Mucosa of descending colon (tissue), 3 donors: ENCODE measurements around the gene MRPS6. TPM values are rescaled to one million over a fixed set of nuclear protein-coding genes. Genes with fewer than 3 reads are reported as not detected.

Source experiments
- ATAC-seq: fragments of 200-7000 bp; cut with Tn5 transposase; one replicate; pipeline ENCODE4 v1.9.1; 2020; ENCODE audit warnings: mild to moderate bottlenecking, moderate library complexity
- DNase-seq, 3 donors: peaks; one replicate each; pipeline ENCODE4 v3.0.0-alpha.2; 2020
- H3K36me3 ChIP-seq: fragments of 200-600 bp; one replicate; pipeline ENCODE4 v1.8.0; 2021; ENCODE audit warnings: low read depth, mild to moderate bottlenecking
- H3K4me1 ChIP-seq: fragments of 200-600 bp; one replicate; pipeline ENCODE4 v1.8.0; 2021; ENCODE audit warnings: low read depth, mild to moderate bottlenecking
- H3K4me3 ChIP-seq: fragments of 200-600 bp; one replicate; pipeline ENCODE4 v1.8.0; 2021; ENCODE audit warnings: mild to moderate bottlenecking
- H3K9me3 ChIP-seq: fragments of 200-600 bp; one replicate; pipeline ENCODE4 v1.8.0; 2021; ENCODE audit warnings: mild to moderate bottlenecking
- intact Hi-C, 2 donors: fragments of 100-400 bp; cut with DNase I in 1 of 2; cut with micrococcal nuclease in 1 of 2; formaldehyde crosslinking; loops; one replicate each; pipeline versions ENCODE4 v1.11.0 to v1.11.1; 2022; cut with DNase I, micrococcal nuclease
- total RNA-seq, 3 donors: library from RNA; stranded (reverse); fragmentation: NEBNext Ultra II Directional in 2 of 3; extraction: Animal tissue kit (Norgen Biotek cat#: 25700) in 2 of 3; gene quantifications; one replicate each; pipeline versions ENCODE4 v1.2.1 to v1.2.4, GENCODE V29; 2021 to 2023
- TF ChIP-seq, protein P1 (sequence below): fragments of 200-600 bp; IDR thresholded peaks from one replicate; pipeline ENCODE4 v1.8.0; 2022; ENCODE audit warnings: antibody characterized with exemption, mild to moderate bottlenecking
- donor health status: DM: no; HTN: no; CAD: no; lungs with moderate emphysema.
- donor health status: DM: no; HTN: no; CAD: no.
- donor health status: DM: no; HTN: yes; CAD: no.

Gene MRPS6
- total RNA-seq, 3 donors from 2014 or later, result 38.7 to 102 (median 42.6) TPM

DNA sequence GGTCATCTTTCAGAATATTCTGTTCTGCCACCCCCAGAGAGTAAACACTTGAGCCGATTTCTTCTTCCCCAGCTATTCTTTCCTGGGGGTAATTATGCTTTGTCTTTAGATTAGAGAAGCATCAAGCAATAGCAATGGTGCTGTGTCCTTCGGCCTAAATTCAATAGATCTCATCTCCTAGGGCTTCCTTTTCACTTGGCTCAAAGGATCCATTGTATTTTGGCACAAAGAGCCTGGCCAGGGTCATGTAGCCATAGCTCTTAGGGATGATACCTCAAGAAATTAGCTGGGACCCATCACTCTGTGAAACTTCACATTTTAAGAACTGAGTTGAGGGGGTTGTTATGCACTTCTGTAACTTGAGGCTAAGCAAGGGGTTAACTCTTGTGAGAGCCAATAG, 27.0 kb downstream of the MRPS6 start:
- Histone ChIP-seq H3K4me1 (no peaks in the 10 kb centered on the region), H3K9me3 (no peaks in the 10 kb centered on the region), H3K4me3 (no peak overlapping the region), H3K36me3 (no peaks in the 10 kb centered on the region)
- DNase-seq (no peak), ATAC-seq (no peak)
- TF ChIP-seq, protein P1, sequence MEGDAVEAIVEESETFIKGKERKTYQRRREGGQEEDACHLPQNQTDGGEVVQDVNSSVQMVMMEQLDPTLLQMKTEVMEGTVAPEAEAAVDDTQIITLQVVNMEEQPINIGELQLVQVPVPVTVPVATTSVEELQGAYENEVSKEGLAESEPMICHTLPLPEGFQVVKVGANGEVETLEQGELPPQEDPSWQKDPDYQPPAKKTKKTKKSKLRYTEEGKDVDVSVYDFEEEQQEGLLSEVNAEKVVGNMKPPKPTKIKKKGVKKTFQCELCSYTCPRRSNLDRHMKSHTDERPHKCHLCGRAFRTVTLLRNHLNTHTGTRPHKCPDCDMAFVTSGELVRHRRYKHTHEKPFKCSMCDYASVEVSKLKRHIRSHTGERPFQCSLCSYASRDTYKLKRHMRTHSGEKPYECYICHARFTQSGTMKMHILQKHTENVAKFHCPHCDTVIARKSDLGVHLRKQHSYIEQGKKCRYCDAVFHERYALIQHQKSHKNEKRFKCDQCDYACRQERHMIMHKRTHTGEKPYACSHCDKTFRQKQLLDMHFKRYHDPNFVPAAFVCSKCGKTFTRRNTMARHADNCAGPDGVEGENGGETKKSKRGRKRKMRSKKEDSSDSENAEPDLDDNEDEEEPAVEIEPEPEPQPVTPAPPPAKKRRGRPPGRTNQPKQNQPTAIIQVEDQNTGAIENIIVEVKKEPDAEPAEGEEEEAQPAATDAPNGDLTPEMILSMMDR, result no peak
- intact Hi-C loops, result no loop called here

DNA sequence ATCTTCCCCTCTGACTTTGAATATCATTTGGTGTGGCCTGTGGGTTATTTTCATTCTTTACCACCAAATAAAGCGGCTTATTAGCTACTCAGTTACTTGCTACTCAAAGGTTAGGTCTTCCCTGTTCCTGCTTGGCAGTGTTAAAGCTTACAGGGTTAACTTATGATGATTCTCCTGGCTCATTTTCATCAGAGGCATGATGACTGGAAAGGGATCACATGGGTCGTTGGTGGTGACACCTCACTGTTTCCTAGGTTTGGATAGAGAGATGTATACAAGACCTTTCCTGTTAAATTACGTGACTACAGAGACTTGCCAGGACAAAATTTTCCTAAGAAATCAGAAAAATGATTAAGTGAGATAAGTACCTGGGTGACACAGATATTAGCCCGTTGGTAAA, 27.4 kb downstream of the MRPS6 start:
- TF ChIP-seq, protein P1, result no peak
- DNase-seq (no peak), ATAC-seq (no peak)
- Histone ChIP-seq H3K36me3 (no peaks in the 10 kb centered on the region), H3K4me3 (no peak overlapping the region), H3K4me1 (no peaks in the 10 kb centered on the region), H3K9me3 (no peaks in the 10 kb centered on the region)
- intact Hi-C loops, result no loop called here

DNA sequence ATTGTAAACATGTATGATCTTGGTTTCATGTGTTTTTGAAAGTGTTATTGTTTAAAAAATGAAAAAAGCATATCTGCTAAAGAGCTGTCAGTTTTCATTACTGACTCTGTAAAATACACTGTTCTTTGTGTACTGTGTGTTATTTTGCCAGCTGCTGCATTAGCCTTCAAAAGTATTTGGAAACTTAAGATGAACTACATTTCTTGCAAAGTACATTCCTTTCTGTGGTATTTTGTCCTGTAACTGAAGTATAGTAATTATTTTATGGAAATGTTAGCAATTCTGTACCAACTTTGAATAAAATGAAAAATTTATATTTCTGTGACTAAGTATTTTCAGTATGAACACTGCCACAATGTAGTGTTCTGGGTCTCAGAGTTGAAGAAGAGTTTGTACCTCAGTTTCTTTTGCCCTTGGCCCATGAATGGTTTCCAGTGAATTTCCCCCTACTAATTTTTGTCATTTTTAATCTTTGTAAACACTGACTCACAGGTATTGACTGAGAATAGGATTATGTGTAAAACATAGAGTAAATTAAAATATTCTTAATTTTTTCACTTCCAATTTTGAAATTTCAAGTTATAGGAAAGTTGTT, 32.7 kb downstream of the MRPS6 start:
- H3K36me3 ChIP-seq, result no peaks in the 10 kb centered on the region
- no peak for ATAC-seq
- DNase-seq, result no peak
- TF ChIP-seq, protein P1, result no peak
- no peaks in the 10 kb centered on the region for H3K9me3 ChIP-seq
- H3K4me1 ChIP-seq, result no peaks in the 10 kb centered on the region
- no peak overlapping the region for H3K4me3 ChIP-seq
- intact Hi-C loops, result no loop called here

DNA sequence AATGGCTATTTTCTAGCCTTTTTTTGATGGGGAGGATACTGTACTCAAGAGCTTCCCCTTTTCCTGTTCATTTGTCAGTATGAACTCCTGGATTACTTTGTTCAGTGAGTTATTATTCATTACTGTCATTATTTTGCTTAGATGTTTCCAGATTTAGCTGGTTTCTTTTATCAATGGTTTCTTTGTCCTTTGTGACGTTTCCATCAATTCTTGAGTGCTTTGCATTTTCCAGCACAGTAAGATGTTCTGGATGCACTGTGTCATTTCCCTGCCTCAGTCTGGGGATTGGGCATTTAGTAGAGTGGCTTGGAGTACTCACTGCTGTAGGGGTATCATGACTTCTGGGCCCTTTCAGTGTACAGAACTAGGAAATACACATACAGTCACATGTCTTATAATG, 34.2 kb downstream of the MRPS6 start:
- H3K4me1 ChIP-seq, result no peaks in the 10 kb centered on the region
- H3K36me3 ChIP-seq, result no peaks in the 10 kb centered on the region
- no peaks in the 10 kb centered on the region for H3K9me3 ChIP-seq
- intact Hi-C loops, result no loop called here
- H3K4me3 ChIP-seq, result no peak overlapping the region
- TF ChIP-seq, protein P1, result no peak
- ATAC-seq, result no peak
- no peak for DNase-seq

DNA sequence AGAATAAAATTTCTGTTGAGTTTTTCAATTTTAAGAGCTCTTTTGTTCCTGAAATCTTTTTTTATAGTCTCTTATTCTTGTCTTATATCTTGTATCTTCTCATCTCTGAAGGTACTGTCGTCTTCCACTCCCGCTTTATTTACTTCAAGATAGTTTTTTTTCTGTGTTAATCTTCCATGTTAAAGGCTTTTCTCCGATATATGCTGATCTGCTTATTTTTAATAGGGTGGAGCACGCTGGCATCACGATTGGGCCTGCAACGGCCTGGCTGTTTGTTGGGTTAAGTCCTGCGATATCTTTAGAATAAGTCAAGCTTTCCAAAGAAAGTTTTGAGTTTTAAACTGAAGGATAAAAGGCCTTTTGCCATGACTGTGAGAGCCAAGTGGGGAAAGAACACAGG, 35.7 kb downstream of the MRPS6 start:
- Histone ChIP-seq H3K9me3 (no peaks in the 10 kb centered on the region), H3K36me3 (no peaks in the 10 kb centered on the region), H3K4me3 (no peak overlapping the region), H3K4me1 (no peaks in the 10 kb centered on the region)
- intact Hi-C loops, result no loop called here
- ATAC-seq (no peak), DNase-seq (no peak)
- TF ChIP-seq, protein P1, result no peak
